Activated T-cell treated with anti-CD3 and anti-CD28 coated beads for 4 hours (primary cell): Measurements from ENCODE around the gene PCDHGC3.

ENCODE experiments used
- DNase-seq: peaks from one replicate; pipeline ENCODE4 v3.0.0-alpha.2; 2020

PCDHGC3 gene

GRCh38 chr5:141524604-141525597 lies 49.1 kb downstream of the PCDHGC3 start:
- no peak for DNase-seq

DNA sequence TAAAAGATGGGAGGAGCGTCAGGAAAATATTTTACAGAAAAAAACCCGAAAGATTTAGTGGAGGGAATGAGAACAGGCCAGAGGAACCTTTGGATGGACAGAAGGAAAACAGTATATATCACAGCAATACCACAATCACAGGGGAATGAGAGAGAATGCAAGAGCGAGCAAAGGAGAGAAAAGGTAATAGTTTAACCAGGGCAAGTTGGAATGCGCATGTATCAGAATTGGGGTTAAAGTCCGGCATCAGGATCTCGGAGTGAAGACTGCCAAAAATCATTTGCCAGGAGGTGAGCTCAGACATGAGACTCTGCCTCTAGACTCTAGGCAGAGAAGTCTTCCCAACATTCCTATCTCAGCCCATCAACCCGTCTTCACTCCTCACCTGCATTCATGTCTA lies 49.9 kb downstream of the PCDHGC3 start:
- no peak for DNase-seq

- DNase-seq = no peak
These were observed 51.7 kb downstream of the PCDHGC3 start for GRCh38 chr5:141527426-141527825.
